OCI-LY7 (cell line): ENCODE results near the gene AUP1. TPM values are rescaled to one million over a fixed set of nuclear protein-coding genes. Genes with fewer than 3 reads are reported as not detected.
A peak's percentile ranks its signal among the peaks of the same experiment; 100 is the strongest.

Experiments
- BruUV-seq: library from RNA; stranded (reverse); fragments of 400-500 nt; replicated peaks from 2 replicates; lab custom pipeline; 2021; lab: Mats Ljungman, UMichigan
- CTCF ChIA-PET: fragments of 300-600 bp; sonication (Branson Sonifier 250); formaldehyde crosslinking; loops from one replicate; lab custom pipeline; 2022; ENCODE audit warnings: antibody characterized with exemption; ENCODE audit not compliant: unreplicated experiment; lab: Charles Lee
- POLR2A ChIA-PET: fragments of 300-600 bp; sonication (Branson Sonifier 250); formaldehyde crosslinking; loops from one replicate; lab custom pipeline; 2022; ENCODE audit warnings: antibody characterized with exemption; lab: Charles Lee
- DNase-seq: peaks from one replicate; pipeline ENCODE4 v3.0.0-alpha.2; 2015; ENCODE audit warnings: low spot score
- H2AFZ ChIP-seq: fragments of 200-600 bp; sonication (generic), shearing (Covaris generic); 2 replicates; pipeline ENCODE4 v1.6.1; 2014; ENCODE audit warnings: mild to moderate bottlenecking, antibody characterized with exemption, low read length, moderate library complexity
- H3K27ac ChIP-seq: fragments of 200-600 bp; sonication (generic); 2 replicates; pipeline ENCODE4 v1.5.1; 2014; ENCODE audit warnings: mixed run types, low read depth, mild to moderate bottlenecking, moderate library complexity, low read length, inconsistent platforms; ENCODE audit not compliant: poor library complexity, severe bottlenecking
- H3K36me3 ChIP-seq: fragments of 200-600 bp; sonication (generic); 2 replicates; pipeline ENCODE4 v1.6.1; 2014; ENCODE audit warnings: mild to moderate bottlenecking, antibody characterized with exemption, low read length, moderate library complexity, mixed read lengths; ENCODE audit not compliant: insufficient read depth
- H3K4me1 ChIP-seq: fragments of 200-600 bp; sonication (generic); 2 replicates; pipeline ENCODE4 v1.5.1; 2014; ENCODE audit warnings: mild to moderate bottlenecking, low read length; ENCODE audit not compliant: insufficient read depth, poor library complexity, severe bottlenecking
- H3K4me2 ChIP-seq: fragments of 200-600 bp; sonication (generic); 2 replicates; pipeline ENCODE4 v1.6.1; 2014; ENCODE audit warnings: mild to moderate bottlenecking, low read length
- H3K4me3 ChIP-seq: fragments of 200-600 bp; sonication (generic); 2 replicates; pipeline ENCODE4 v1.5.1; 2014; ENCODE audit warnings: mild to moderate bottlenecking, low read depth, low read length; ENCODE audit not compliant: poor library complexity, severe bottlenecking
- H3K79me2 ChIP-seq: fragments of 200-600 bp; sonication (generic); 2 replicates; pipeline ENCODE4 v1.6.1; 2016; ENCODE audit warnings: low read depth, mild to moderate bottlenecking, low read length, moderate library complexity, mixed read lengths; ENCODE audit not compliant: insufficient read depth
- H3K9me2 ChIP-seq: fragments of 200-600 bp; sonication (generic); 2 replicates; pipeline ENCODE4 v1.6.1; 2016; ENCODE audit warnings: mild to moderate bottlenecking, low read length, mixed read lengths; ENCODE audit not compliant: insufficient read depth
- H3K9me3 ChIP-seq: fragments of 200-600 bp; sonication (generic); 2 replicates; pipeline ENCODE4 v1.6.1; 2014; ENCODE audit warnings: mild to moderate bottlenecking, mixed run types, low read length, mixed read lengths
- H4K20me1 ChIP-seq: fragments of 200-600 bp; sonication (generic); 2 replicates; pipeline ENCODE4 v1.6.1; 2014; ENCODE audit warnings: mild to moderate bottlenecking, antibody characterized with exemption, low read length, moderate library complexity, mixed read lengths; ENCODE audit not compliant: insufficient read depth
- CTCF ChIP-seq: fragments of 200-600 bp; sonication (generic); conservative IDR thresholded peaks from 2 replicates; pipeline ENCODE4 v1.5.1; 2014; ENCODE audit warnings: mild to moderate bottlenecking, antibody characterized with exemption, low read length, moderate library complexity, mixed read lengths
- EZH2phosphoT487 ChIP-seq: fragments of 200-600 bp; sonication (generic); IDR thresholded peaks from 2 replicates; pipeline ENCODE4 v1.6.1; 2018; ENCODE audit warnings: low read depth, borderline replicate concordance, mild to moderate bottlenecking, mixed run types, antibody characterized with exemption, low read length, moderate library complexity, mixed read lengths
- intact Hi-C: fragments of 100-400 bp; cut with micrococcal nuclease; formaldehyde crosslinking; loops from one replicate; pipeline ENCODE4 v1.10.0; 2022; ENCODE audit not compliant: unreplicated experiment
- total RNA-seq, 2 experiments: library from RNA; depleted of rRNA in 1 of 2; stranded (reverse); fragments of >200 nt in 1 of 2; shearing (Covaris generic) in 1 of 2; gene quantifications; 2 replicates each; pipeline ENCODE4 v1.2.3, GENCODE V29; 2014 to 2022

AUP1 gene
- total RNA-seq, 2 experiments from 2014 or later: 121 to 188 TPM

- no peak for DNase-seq
- Histone ChIP-seq H3K79me2 (no peaks in the 10 kb centered on the region), H3K9me3 (no peaks in the 10 kb centered on the region), H4K20me1 (no peaks in the 10 kb centered on the region), H3K27ac (no peak within 1 kb of the TSS), H3K4me2 (peak within 1 kb of the TSS; percentile 14; the same call in 1 of the 2 replicates), H3K4me3 (no peak within 1 kb of the TSS), H2AFZ (no peak within 1 kb of the TSS), H3K4me1 (no peaks in the 10 kb centered on the region), H3K36me3 (no peaks in the 10 kb centered on the region), H3K9me2 (no peaks in the 10 kb centered on the region)
- intact Hi-C loops: no loop called here
- CTCF ChIA-PET: no interaction called here
- no TSS peak for BruUV-seq
- TF ChIP-seq EZH2phosphoT487: no peak
- no peak for TF ChIP-seq CTCF
- POLR2A ChIA-PET: interaction anchor here (0.6 kb wide), 1 partner anchor 206 kb away, joined by 4 read pairs; no protein-coding TSS in a partner anchor
Observed at GRCh38 chr2:74514368-74515270, 14.9 kb downstream of the AUP1 start, which contains the start of gene TLX2. TSS of gene TLX2 (plus strand) at chr2:74514450. CDS start at chr2:74514807, 357 bp downstream.

GRCh38 chr2:74513605-74514367, 15.7 kb downstream of the AUP1 start:
- no peaks in the 10 kb centered on the region for H4K20me1 ChIP-seq
- peak overlapping the region; percentile 14; the same call in 1 of the 2 replicates for H3K4me2 ChIP-seq
- no peak for DNase-seq
- no peaks in the 10 kb centered on the region for H3K9me3 ChIP-seq
- H3K9me2 ChIP-seq: no peaks in the 10 kb centered on the region
- no peaks in the 10 kb centered on the region for H3K36me3 ChIP-seq
- intact Hi-C loops: no loop called here
- BruUV-seq: no TSS peak
- peak; percentile 82; the same call in 1 of the 2 replicates for TF ChIP-seq EZH2phosphoT487
- TF ChIP-seq CTCF: no peak
- no peak overlapping the region for H3K27ac ChIP-seq
- H3K4me1 ChIP-seq: no peaks in the 10 kb centered on the region
- H2AFZ ChIP-seq: no peak overlapping the region
- CTCF ChIA-PET: no interaction called here
- no peaks in the 10 kb centered on the region for H3K79me2 ChIP-seq
- no peak overlapping the region for H3K4me3 ChIP-seq
- POLR2A ChIA-PET: interaction anchor here (0.6 kb wide), 1 partner anchor 205 kb away, joined by 4 read pairs; no protein-coding TSS in a partner anchor
